ENCODE data around the gene CCDC66. TPM values are rescaled to one million over a fixed set of nuclear protein-coding genes. Genes with fewer than 3 reads are reported as not detected.
A peak's percentile ranks its signal among the peaks of the same experiment; 100 is the strongest.
"Not testable (repeated sequence)": the region's sequence is repeated elsewhere in the genome, so short reads cannot be mapped to it uniquely, and the experiment has no call there.

Gene CCDC66
- total RNA-seq, result 91.0 TPM
- 9.2 TPM for polyA plus RNA-seq

- WGBS, result under 1% methylated on average over 54 of the region's 54 CpGs
- peak within 1 kb of the TSS; percentile 57 for H3K4me3 ChIP-seq (ENCODE audit: low read depth, low read length)
- peak within 1 kb of the TSS; percentile 90 for H3K27ac ChIP-seq (ENCODE audit: low read depth)
- H3K36me3 ChIP-seq (ENCODE audit: insufficient read depth), result no peaks in the 10 kb centered on the region
- peak; percentile 80 for DNase-seq (ENCODE audit: extremely low spot score)
- H3K4me1 ChIP-seq (ENCODE audit: insufficient read depth), result no peaks in the 10 kb centered on the region
Observed at GRCh38 chr3:56556908-56557830, at the start of gene CCDC66. Gene CCDC66 (plus strand): TSS chr3:56557175. CDS start chr3:56557243, 68 bp downstream.

- H3K4me1 ChIP-seq (ENCODE audit: insufficient read depth), result no peaks in the 10 kb centered on the region
- 26% methylated on average over 1 of the region's 1 CpG for WGBS
- H3K27ac ChIP-seq (ENCODE audit: low read depth), result no peak overlapping the region
- H3K36me3 ChIP-seq (ENCODE audit: insufficient read depth), result no peaks in the 10 kb centered on the region
- no peak for DNase-seq (ENCODE audit: extremely low spot score)
- H3K4me3 ChIP-seq (ENCODE audit: low read depth, low read length), result no peak overlapping the region
Observed at GRCh38 chr3:56519641-56520040, 37.3 kb upstream of the CCDC66 start.

GRCh38 chr3:56522374-56522773 lies 34.6 kb upstream of the CCDC66 start:
- no peak for DNase-seq (ENCODE audit: extremely low spot score)
- 41% methylated on average over 7 of the region's 7 CpGs for whole genome bisulfite sequencing
- no peaks in the 10 kb centered on the region for H3K4me1 ChIP-seq (ENCODE audit: insufficient read depth)
- H3K27ac ChIP-seq (ENCODE audit: low read depth), result no peak overlapping the region
- H3K36me3 ChIP-seq (ENCODE audit: insufficient read depth), result no peaks in the 10 kb centered on the region
- no peak overlapping the region for H3K4me3 ChIP-seq (ENCODE audit: low read depth, low read length)

GRCh38 chr3:56525291-56525690 lies 31.7 kb upstream of the CCDC66 start:
- no peaks in the 10 kb centered on the region for H3K4me1 ChIP-seq (ENCODE audit: insufficient read depth)
- DNase-seq (ENCODE audit: extremely low spot score), result no peak
- H3K36me3 ChIP-seq (ENCODE audit: insufficient read depth), result no peaks in the 10 kb centered on the region
- no peak overlapping the region for H3K27ac ChIP-seq (ENCODE audit: low read depth)
- 71% methylated on average over 1 of the region's 1 CpG for WGBS
- H3K4me3 ChIP-seq (ENCODE audit: low read depth, low read length), result no peak overlapping the region

- no peak for DNase-seq (ENCODE audit: extremely low spot score)
- no peak overlapping the region for H3K4me3 ChIP-seq (ENCODE audit: low read depth, low read length)
- H3K36me3 ChIP-seq (ENCODE audit: insufficient read depth), result no peaks in the 10 kb centered on the region
- H3K4me1 ChIP-seq (ENCODE audit: insufficient read depth), result no peaks in the 10 kb centered on the region
- 43% methylated on average over 2 of the region's 2 CpGs for WGBS
- H3K27ac ChIP-seq (ENCODE audit: low read depth), result no peak overlapping the region
Observed at GRCh38 chr3:56536735-56537134, 20.2 kb upstream of the CCDC66 start.

GRCh38 chr3:56547486-56547885 lies 9.5 kb upstream of the CCDC66 start:
- 25% methylated on average over 3 of the region's 3 CpGs for WGBS
- no peak for DNase-seq (ENCODE audit: extremely low spot score)
- H3K4me3 ChIP-seq (ENCODE audit: low read depth, low read length), result no peak overlapping the region

GRCh38 chr3:56557831-56558170 lies 826 bp downstream of the CCDC66 start:
- WGBS, result 19% methylated on average over 7 of the region's 7 CpGs

More at GRCh38 chr3:56547486-56547885, 9.5 kb upstream of the CCDC66 start:
- Histone ChIP-seq H3K27ac (ENCODE audit: low read depth) (no peak overlapping the region), H3K4me1 (ENCODE audit: insufficient read depth) (no peaks in the 10 kb centered on the region), H3K36me3 (ENCODE audit: insufficient read depth) (no peaks in the 10 kb centered on the region)

GRCh38 chr3:56573501-56573900 lies 16.5 kb downstream of the CCDC66 start:
- no peak overlapping the region for H3K27ac ChIP-seq (ENCODE audit: low read depth)
- no peak for DNase-seq (ENCODE audit: extremely low spot score)
- peaks cover 10% of the 10 kb centered on the region for H3K36me3 ChIP-seq (ENCODE audit: insufficient read depth)
- H3K4me1 ChIP-seq (ENCODE audit: insufficient read depth), result no peaks in the 10 kb centered on the region
- 98% methylated on average over 1 of the region's 1 CpG for WGBS
- no peak overlapping the region for H3K4me3 ChIP-seq (ENCODE audit: low read depth, low read length)

More at GRCh38 chr3:56557831-56558170, 826 bp downstream of the CCDC66 start:
- H3K4me3 ChIP-seq (ENCODE audit: low read depth, low read length), result peak overlapping the region; percentile 57
- H3K4me1 ChIP-seq (ENCODE audit: insufficient read depth), result no peaks in the 10 kb centered on the region
- no peaks in the 10 kb centered on the region for H3K36me3 ChIP-seq (ENCODE audit: insufficient read depth)
- DNase-seq (ENCODE audit: extremely low spot score), result no peak
- H3K27ac ChIP-seq (ENCODE audit: low read depth), result no peak overlapping the region

GRCh38 chr3:56581941-56582340 lies 25.0 kb downstream of the CCDC66 start:
- not testable (repeated sequence) for H3K27ac ChIP-seq (ENCODE audit: low read depth); H3K4me3 ChIP-seq (ENCODE audit: low read depth, low read length); H3K4me1 ChIP-seq (ENCODE audit: insufficient read depth); DNase-seq (ENCODE audit: extremely low spot score); H3K36me3 ChIP-seq (ENCODE audit: insufficient read depth)
- WGBS, result 98% methylated on average over 12 of the region's 12 CpGs

GRCh38 chr3:56584275-56584674 lies 27.3 kb downstream of the CCDC66 start:
- DNase-seq (ENCODE audit: extremely low spot score); H3K4me1 ChIP-seq (ENCODE audit: insufficient read depth); H3K36me3 ChIP-seq (ENCODE audit: insufficient read depth); H3K4me3 ChIP-seq (ENCODE audit: low read depth, low read length); H3K27ac ChIP-seq (ENCODE audit: low read depth): not testable (repeated sequence)
- 92% methylated on average over 28 of the region's 28 CpGs for WGBS

- H3K4me3 ChIP-seq (ENCODE audit: low read depth, low read length), result no peak overlapping the region
- H3K27ac ChIP-seq (ENCODE audit: low read depth), result no peak overlapping the region
- no peaks in the 10 kb centered on the region for H3K4me1 ChIP-seq (ENCODE audit: insufficient read depth)
- 59% methylated on average over 1 of the region's 1 CpG for WGBS
- H3K36me3 ChIP-seq (ENCODE audit: insufficient read depth), result peaks cover 2% of the 10 kb centered on the region
- no peak for DNase-seq (ENCODE audit: extremely low spot score)
Observed at GRCh38 chr3:56590814-56591213, 33.8 kb downstream of the CCDC66 start.

GRCh38 chr3:56591262-56591661 lies 34.3 kb downstream of the CCDC66 start:
- WGBS, result 44% methylated on average over 2 of the region's 2 CpGs
- no peak for DNase-seq (ENCODE audit: extremely low spot score)
- no peak overlapping the region for H3K4me3 ChIP-seq (ENCODE audit: low read depth, low read length)
- no peaks in the 10 kb centered on the region for H3K4me1 ChIP-seq (ENCODE audit: insufficient read depth)
- peaks cover 2% of the 10 kb centered on the region for H3K36me3 ChIP-seq (ENCODE audit: insufficient read depth)
- H3K27ac ChIP-seq (ENCODE audit: low read depth), result no peak overlapping the region

- WGBS, result 84% methylated on average over 6 of the region's 6 CpGs
- DNase-seq (ENCODE audit: extremely low spot score), result no peak
- Histone ChIP-seq H3K27ac (ENCODE audit: low read depth) (no peak overlapping the region), H3K36me3 (ENCODE audit: insufficient read depth) (peaks cover 2% of the 10 kb centered on the region), H3K4me3 (ENCODE audit: low read depth, low read length) (no peak overlapping the region), H3K4me1 (ENCODE audit: insufficient read depth) (no peaks in the 10 kb centered on the region)
Observed at GRCh38 chr3:56593455-56594158, 36.6 kb downstream of the CCDC66 start.
